G401.6 (cell line): ENCODE results near the gene CTRB2.
"Not testable (repeated sequence)": the region's sequence is repeated elsewhere in the genome, so short reads cannot be mapped to it uniquely, and the experiment has no call there.

Experiments used
- FAIRE-seq: peaks from 2 replicates; lab custom pipeline; 2012; peaks lifted over from hg19 to GRCh38; lab: Jason Lieb, UNC

Gene CTRB2

GRCh38 chr16:75226550-75227360 lies 19.8 kb upstream of the CTRB2 start:
- no peak for FAIRE-seq

GRCh38 chr16:75225678-75226515 lies 18.9 kb upstream of the CTRB2 start:
- no peak for FAIRE-seq

- FAIRE-seq: no peak
Measured at GRCh38 chr16:75225092-75225491, 18.1 kb upstream of the CTRB2 start.

GRCh38 chr16:75224306-75225082 lies 17.5 kb upstream of the CTRB2 start:
- FAIRE-seq: no peak

GRCh38 chr16:75223129-75223528 lies 16.2 kb upstream of the CTRB2 start:
- not testable (repeated sequence) for FAIRE-seq

- FAIRE-seq: no peak
Measured at GRCh38 chr16:75222271-75222783, 15.4 kb upstream of the CTRB2 start.

- FAIRE-seq: no peak
Measured at GRCh38 chr16:75219838-75220237, 12.9 kb upstream of the CTRB2 start.

- no peak for FAIRE-seq
Measured at GRCh38 chr16:75219088-75219487, 12.1 kb upstream of the CTRB2 start.

- FAIRE-seq: no peak
Measured at GRCh38 chr16:75218256-75219076, 11.5 kb upstream of the CTRB2 start, which contains the start of gene CTRB1. Gene CTRB1 (plus strand): TSS chr16:75218988. CDS start chr16:75219008, 20 bp downstream.

GRCh38 chr16:75217389-75217851 lies 10.5 kb upstream of the CTRB2 start:
- FAIRE-seq: no peak

GRCh38 chr16:75216576-75216975 lies 9.6 kb upstream of the CTRB2 start:
- FAIRE-seq: no peak

- FAIRE-seq: no peak
Measured at GRCh38 chr16:75216127-75216526, 9.2 kb upstream of the CTRB2 start.

GRCh38 chr16:75211286-75211685 lies 4.3 kb upstream of the CTRB2 start:
- not testable (repeated sequence) for FAIRE-seq

- FAIRE-seq: no peak
Measured at GRCh38 chr16:75209944-75210343, 3.0 kb upstream of the CTRB2 start.

GRCh38 chr16:75209514-75209913 lies 2.6 kb upstream of the CTRB2 start:
- not testable (repeated sequence) for FAIRE-seq

- FAIRE-seq: no peak
Measured at GRCh38 chr16:75208861-75209505, 2.0 kb upstream of the CTRB2 start.

GRCh38 chr16:75208242-75208825 lies 1.4 kb upstream of the CTRB2 start:
- FAIRE-seq: no peak

GRCh38 chr16:75207831-75208230 lies 870 bp upstream of the CTRB2 start:
- no peak for FAIRE-seq

GRCh38 chr16:75205961-75206748 lies 806 bp downstream of the CTRB2 start:
- not testable (repeated sequence) for FAIRE-seq
